Ureter (tissue), 1 donor: ENCODE measurements around the gene OR5AC2. TPM values are rescaled to one million over a fixed set of nuclear protein-coding genes. Genes with fewer than 3 reads are reported as not detected.

Experiments
- total RNA-seq: library from RNA; stranded (reverse); gene quantifications from one replicate; pipeline ENCODE4 v1.2.4, GENCODE V29; 2023
- donor health status: DM: yes; HTN: yes; CAD: no.

OR5AC2 gene
- total RNA-seq, 1 donor from 2014 or later, result not detected

Other genes starting within 250 kb of the OR5AC2 start
- gene RIOX2, start 114.7 kb upstream of the OR5AC2 start, total RNA-seq, result 53.6 TPM
- gene GABRR3, start 51.9 kb upstream of the OR5AC2 start, total RNA-seq, result 0.10 TPM
- 0.13 TPM for gene OR5H1, start 43.5 kb downstream of the OR5AC2 start, total RNA-seq
- gene OR5H14, start 60.3 kb downstream of the OR5AC2 start, total RNA-seq, result not detected
- gene OR5H15, start 79.5 kb downstream of the OR5AC2 start, total RNA-seq, result not detected
- not detected for gene OR5H6, start 177.1 kb downstream of the OR5AC2 start, total RNA-seq
- not detected for gene OR5H2, start 195.3 kb downstream of the OR5AC2 start, total RNA-seq